Cardiac muscle cell (in vitro differentiated cells and primary cell): ENCODE measurements around the gene MED7. TPM values are rescaled to one million over a fixed set of nuclear protein-coding genes. Genes with fewer than 3 reads are reported as not detected.

Source experiments
- DNase-seq, 2 donors: peaks; one replicate each; pipeline versions ENCODE4 v3.0.0 to v3.0.0-alpha.2; 2010 to 2017; ENCODE audit warnings: low read depth in 1 of 2, low spot score in 1 of 2
- H3K27ac ChIP-seq: fragments of 200-600 bp; sonication (generic); 2 replicates; pipeline ENCODE4 v1.5.1; 2016
- H3K27me3 ChIP-seq: fragments of 200-600 bp; sonication (generic); 2 replicates; pipeline ENCODE4 v1.6.0; 2016; ENCODE audit warnings: control low read depth
- H3K36me3 ChIP-seq: fragments of 200-600 bp; sonication (generic); 2 replicates; pipeline ENCODE4 v1.5.1; 2016; ENCODE audit warnings: control low read depth
- H3K4me1 ChIP-seq: fragments of 200-600 bp; sonication (generic); 2 replicates; pipeline ENCODE4 v1.8.1; 2017; ENCODE audit warnings: low read depth, mild to moderate bottlenecking, mixed run types
- H3K4me3 ChIP-seq: fragments of 200-600 bp; sonication (generic); 2 replicates; pipeline ENCODE4 v1.5.1; 2016; ENCODE audit warnings: mild to moderate bottlenecking
- H3K9me3 ChIP-seq: fragments of 200-600 bp; sonication (generic); 2 replicates; pipeline ENCODE4 v1.5.1; 2017; ENCODE audit warnings: low read depth, mild to moderate bottlenecking, control low read depth
- polyA plus RNA-seq: library from polyadenylated mRNA; unstranded; fragments of >200 nt; fragmentation: Nextera tagmentation; extraction: Ambion mirVana; gene quantifications from 2 replicates; pipeline ENCODE4 v1.2.1, GENCODE V29; 2016
- total RNA-seq: library from RNA; depleted of rRNA; stranded (reverse); fragments of >200 nt; gene quantifications from 2 replicates; pipeline ENCODE4 v1.2.3, GENCODE V29; 2016
- TF ChIP-seq, protein P1 (sequence below): IDR thresholded peaks from 2 replicates; pipeline ENCODE4 v1.5.1; 2012; ENCODE audit warnings: low read depth, mild to moderate bottlenecking, low read length

The MED7 gene
- total and polyA plus RNA-seq, 2 experiments from 2014 or later, result 8.2 to 16.2 TPM

DNA sequence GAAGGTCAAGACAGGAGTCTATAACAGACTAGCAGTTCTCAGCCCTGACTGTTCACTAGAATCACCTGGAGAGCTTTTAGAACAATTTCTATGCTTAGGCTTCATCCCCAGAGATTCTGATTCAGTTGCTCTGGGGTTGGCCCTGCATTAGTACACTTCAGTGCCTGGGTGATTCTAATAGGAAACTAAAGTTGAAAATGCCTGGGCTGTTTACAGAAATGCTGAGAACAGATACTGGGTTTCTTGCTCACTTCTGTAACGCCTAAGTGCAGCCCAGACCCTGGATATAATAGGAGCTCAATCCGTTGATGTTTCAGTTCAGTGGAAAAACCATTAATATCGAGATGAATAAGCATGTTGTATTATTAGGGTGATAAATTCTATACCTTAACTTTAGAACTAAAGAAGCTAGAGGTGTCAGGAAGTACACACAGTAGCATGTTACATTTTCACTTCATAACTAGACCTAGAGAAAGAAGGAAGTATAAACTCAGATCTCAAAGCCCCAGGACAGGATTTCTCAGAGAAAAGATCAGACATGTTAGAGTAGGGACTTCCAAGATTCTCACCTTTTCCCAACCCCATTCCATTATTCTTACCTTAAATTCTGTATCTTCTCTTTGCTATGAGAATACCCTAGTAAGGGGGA is 54.2 kb downstream of the MED7 start:
- no peaks in the 10 kb centered on the region for H3K27me3 ChIP-seq
- no peaks in the 10 kb centered on the region for H3K9me3 ChIP-seq
- TF ChIP-seq, protein P1, sequence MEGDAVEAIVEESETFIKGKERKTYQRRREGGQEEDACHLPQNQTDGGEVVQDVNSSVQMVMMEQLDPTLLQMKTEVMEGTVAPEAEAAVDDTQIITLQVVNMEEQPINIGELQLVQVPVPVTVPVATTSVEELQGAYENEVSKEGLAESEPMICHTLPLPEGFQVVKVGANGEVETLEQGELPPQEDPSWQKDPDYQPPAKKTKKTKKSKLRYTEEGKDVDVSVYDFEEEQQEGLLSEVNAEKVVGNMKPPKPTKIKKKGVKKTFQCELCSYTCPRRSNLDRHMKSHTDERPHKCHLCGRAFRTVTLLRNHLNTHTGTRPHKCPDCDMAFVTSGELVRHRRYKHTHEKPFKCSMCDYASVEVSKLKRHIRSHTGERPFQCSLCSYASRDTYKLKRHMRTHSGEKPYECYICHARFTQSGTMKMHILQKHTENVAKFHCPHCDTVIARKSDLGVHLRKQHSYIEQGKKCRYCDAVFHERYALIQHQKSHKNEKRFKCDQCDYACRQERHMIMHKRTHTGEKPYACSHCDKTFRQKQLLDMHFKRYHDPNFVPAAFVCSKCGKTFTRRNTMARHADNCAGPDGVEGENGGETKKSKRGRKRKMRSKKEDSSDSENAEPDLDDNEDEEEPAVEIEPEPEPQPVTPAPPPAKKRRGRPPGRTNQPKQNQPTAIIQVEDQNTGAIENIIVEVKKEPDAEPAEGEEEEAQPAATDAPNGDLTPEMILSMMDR, result no peak
- no peak overlapping the region for H3K4me3 ChIP-seq
- H3K27ac ChIP-seq, result no peak overlapping the region
- no peak for DNase-seq
- H3K4me1 ChIP-seq, result no peaks in the 10 kb centered on the region
- no peaks in the 10 kb centered on the region for H3K36me3 ChIP-seq

Other genes with a start within 250 kb of the MED7 start
- 0.18 TPM in 1 of 2 replicates, not detected in the other for gene TIMD4, start 179.6 kb downstream of the MED7 start, total RNA-seq
- not detected in 2 replicates for gene TIMD4, start 179.6 kb downstream of the MED7 start, polyA plus RNA-seq
- gene HAVCR1, start 83.7 kb downstream of the MED7 start, total RNA-seq, result not detected in 2 replicates
- not detected in 2 replicates for gene HAVCR1, start 83.7 kb downstream of the MED7 start, polyA plus RNA-seq
- gene HAVCR2, start 33.8 kb downstream of the MED7 start, total RNA-seq, result 0.04 and 1.3 TPM in 2 replicates
- gene HAVCR2, start 33.8 kb downstream of the MED7 start, polyA plus RNA-seq, result 0.21 TPM in 1 of 2 replicates, not detected in the other
- gene GARIN3, start 23.4 kb upstream of the MED7 start, total RNA-seq, result not detected in 2 replicates
- not detected in 2 replicates for gene GARIN3, start 23.4 kb upstream of the MED7 start, polyA plus RNA-seq
- gene ITK, start 38.0 kb upstream of the MED7 start, total RNA-seq, result 0.07 TPM in 1 of 2 replicates, not detected in the other
- not detected in 2 replicates for gene ITK, start 38.0 kb upstream of the MED7 start, polyA plus RNA-seq
- 228 and 299 TPM in 2 replicates for gene CYFIP2, start 123.3 kb upstream of the MED7 start, total RNA-seq
- gene CYFIP2, start 123.3 kb upstream of the MED7 start, polyA plus RNA-seq, result 126 and 171 TPM in 2 replicates